Keratinocyte (primary cell): ENCODE results near the gene AP1S3.

Source experiments
- CTCF ChIP-seq, 3 experiments: IDR thresholded peaks in 1 of 3; conservative IDR thresholded peaks in 1 of 3; optimal IDR thresholded peaks in 1 of 3; 2 replicates in 2 of 3; 3 replicates in 1 of 3; pipeline versions ENCODE3 to v1.5.1; 2011; ENCODE audit warnings: low read length in 3 of 3, mild to moderate bottlenecking in 3 of 3, moderate library complexity in 2 of 3, control low read depth in 1 of 3, inconsistent platforms in 1 of 3; ENCODE audit not compliant: insufficient read depth in 2 of 3; ENCODE audit errors: extremely low read depth in 1 of 3
- EZH2 ChIP-seq: IDR thresholded peaks from one replicate; pipeline ENCODE4 v1.6.1; 2012; ENCODE audit warnings: inconsistent platforms, mild to moderate bottlenecking, low read length, moderate library complexity

- no peak for TF ChIP-seq CTCF (optimal IDR thresholded peaks at IDR 0.05 in 1 of 3, IDR thresholded peaks at IDR 0.05 in 1 of 3, conservative IDR thresholded peaks at IDR 0.05 in 1 of 3; ENCODE audit: extremely low read depth in 1 of 3, insufficient read depth in 2 of 3, low read length in 3 of 3)
- no peak for TF ChIP-seq EZH2
Observed at GRCh38 chr2:223811757-223812156, 25.6 kb downstream of the AP1S3 start.
